Breast epithelium (tissue), 3 donors: ENCODE results near the gene INTS14.

Experiments
- CTCF ChIP-seq, 3 donors: fragments of 450-650 bp; IDR thresholded peaks; one replicate each; pipeline ENCODE4 v1.5.1; 2016 to 2017; ENCODE audit warnings: antibody characterized with exemption in 3 of 3, mild to moderate bottlenecking in 3 of 3, moderate library complexity in 3 of 3
- POLR2AphosphoS5 ChIP-seq, 3 donors: sonication (generic); formaldehyde crosslinking; IDR thresholded peaks; one replicate each; pipeline ENCODE4 v1.6.1; 2017; ENCODE audit warnings: antibody characterized with exemption in 3 of 3

DNA sequence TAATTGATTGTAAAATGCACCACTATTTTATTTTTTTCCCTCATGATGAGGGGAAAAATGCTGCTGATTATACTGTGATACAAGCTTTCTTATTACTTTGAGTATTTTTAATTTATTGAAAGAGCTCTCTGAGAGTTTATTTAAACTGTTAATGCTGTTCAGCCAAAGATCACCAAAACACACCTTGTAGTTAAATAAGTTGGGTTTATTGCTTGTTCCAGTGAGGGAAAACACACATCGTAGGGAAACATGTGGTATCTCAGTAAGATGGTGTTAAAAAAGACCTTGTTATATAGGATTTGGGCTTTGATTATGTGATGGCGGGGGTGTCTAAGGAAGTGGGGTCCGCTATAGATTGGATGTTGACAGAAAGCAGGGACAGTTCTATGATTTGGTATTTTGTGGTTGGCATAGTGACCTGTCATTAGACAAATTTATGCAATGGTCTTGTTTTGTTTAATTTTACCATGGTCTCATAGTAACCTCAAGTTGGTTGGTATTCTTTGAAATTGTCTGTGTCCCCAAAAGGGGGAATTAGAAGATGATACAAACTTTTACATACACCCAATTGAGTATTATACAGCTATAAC lies 69.6 kb downstream of the INTS14 start:
- TF ChIP-seq CTCF (IDR thresholded peaks at IDR 0.05): no peak
- TF ChIP-seq POLR2AphosphoS5 (IDR thresholded peaks at IDR 0.05): no peak
